Measurements from ENCODE around the gene NSFL1C. TPM values are rescaled to one million over a fixed set of nuclear protein-coding genes. Genes with fewer than 3 reads are reported as not detected.

Gene NSFL1C
- total RNA-seq, 1 experiment from 2014 or later: 119 TPM

GRCh38 chr20:1418350-1418749, 48.3 kb downstream of the NSFL1C start:
- no peaks in the 10 kb centered on the region for H3K36me3 ChIP-seq (ENCODE audit: control insufficient read depth, insufficient read depth, low read length)
- H3K4me1 ChIP-seq: no peaks in the 10 kb centered on the region; the same call in 1 of the 2 replicates
- POLR2A ChIA-PET: no interaction called here
- Mint-ChIP-seq H3K4me3 (ENCODE audit: unreplicated experiment) (no peak overlapping the region), H3K36me3 (ENCODE audit: insufficient read depth, unreplicated experiment) (no peaks in the 10 kb centered on the region), H3K27me3 (ENCODE audit: insufficient read depth, unreplicated experiment) (no peaks in the 10 kb centered on the region), H3K4me1 (ENCODE audit: low read depth, unreplicated experiment) (no peaks in the 10 kb centered on the region), H3K9me3 (ENCODE audit: unreplicated experiment) (no peaks in the 10 kb centered on the region), H3K27ac (ENCODE audit: unreplicated experiment) (no peak overlapping the region)
- no TSS peak for BruUV-seq (replicated peaks)
- TF ChIP-seq, protein P1, sequence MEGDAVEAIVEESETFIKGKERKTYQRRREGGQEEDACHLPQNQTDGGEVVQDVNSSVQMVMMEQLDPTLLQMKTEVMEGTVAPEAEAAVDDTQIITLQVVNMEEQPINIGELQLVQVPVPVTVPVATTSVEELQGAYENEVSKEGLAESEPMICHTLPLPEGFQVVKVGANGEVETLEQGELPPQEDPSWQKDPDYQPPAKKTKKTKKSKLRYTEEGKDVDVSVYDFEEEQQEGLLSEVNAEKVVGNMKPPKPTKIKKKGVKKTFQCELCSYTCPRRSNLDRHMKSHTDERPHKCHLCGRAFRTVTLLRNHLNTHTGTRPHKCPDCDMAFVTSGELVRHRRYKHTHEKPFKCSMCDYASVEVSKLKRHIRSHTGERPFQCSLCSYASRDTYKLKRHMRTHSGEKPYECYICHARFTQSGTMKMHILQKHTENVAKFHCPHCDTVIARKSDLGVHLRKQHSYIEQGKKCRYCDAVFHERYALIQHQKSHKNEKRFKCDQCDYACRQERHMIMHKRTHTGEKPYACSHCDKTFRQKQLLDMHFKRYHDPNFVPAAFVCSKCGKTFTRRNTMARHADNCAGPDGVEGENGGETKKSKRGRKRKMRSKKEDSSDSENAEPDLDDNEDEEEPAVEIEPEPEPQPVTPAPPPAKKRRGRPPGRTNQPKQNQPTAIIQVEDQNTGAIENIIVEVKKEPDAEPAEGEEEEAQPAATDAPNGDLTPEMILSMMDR (IDR thresholded peaks at IDR 0.05; ENCODE audit: insufficient read depth in 1 of 2, low read depth in 1 of 2, low read length in 1 of 2, severe bottlenecking in 1 of 2, unreplicated experiment in 1 of 2): no peak
- CTCF ChIA-PET: no interaction called here
- no peaks in the 10 kb centered on the region for H3K27me3 ChIP-seq (replicated peaks; ENCODE audit: control insufficient read depth, insufficient read depth, low read length)
- DNase-seq: no peak
- no peak overlapping the region for H3K4me3 ChIP-seq (ENCODE audit: low read depth, low read length)
- intact Hi-C loops (cut with micrococcal nuclease; ENCODE audit: unreplicated experiment): no loop called here
- H3K9me3 ChIP-seq: peaks cover 3% of the 10 kb centered on the region; the same call in 1 of the 2 replicates

DNA sequence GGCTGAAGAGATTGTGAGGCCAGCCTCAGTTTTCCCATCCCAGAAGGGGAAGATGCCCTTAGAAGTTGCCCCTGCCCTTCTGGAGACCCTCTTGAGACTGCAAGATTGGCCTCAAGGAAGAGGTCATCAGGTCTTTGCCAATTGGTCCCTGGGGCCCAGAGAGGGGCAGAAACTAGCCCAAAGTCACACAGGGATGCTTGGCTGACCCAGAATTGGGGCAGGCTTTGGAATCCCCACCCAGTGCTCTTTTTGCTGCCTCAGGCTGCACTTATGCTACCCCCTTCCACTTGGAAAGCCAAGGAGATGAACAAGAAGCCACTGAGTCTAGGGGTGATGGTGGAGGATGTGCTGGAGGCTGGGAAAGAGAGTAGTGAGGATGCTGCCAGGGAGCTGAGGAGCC, 48.9 kb downstream of the NSFL1C start:
- intact Hi-C loops (cut with micrococcal nuclease; ENCODE audit: unreplicated experiment): no loop called here

GRCh38 chr20:1417273-1417672, 49.4 kb downstream of the NSFL1C start:
- no peaks in the 10 kb centered on the region for H3K27me3 ChIP-seq (replicated peaks; ENCODE audit: control insufficient read depth, insufficient read depth, low read length)
- TF ChIP-seq, protein P1 (IDR thresholded peaks at IDR 0.05; ENCODE audit: insufficient read depth in 1 of 2, low read depth in 1 of 2, low read length in 1 of 2, severe bottlenecking in 1 of 2, unreplicated experiment in 1 of 2): no peak
- no peaks in the 10 kb centered on the region for H3K36me3 ChIP-seq (ENCODE audit: control insufficient read depth, insufficient read depth, low read length)
- Mint-ChIP-seq H3K36me3 (ENCODE audit: insufficient read depth, unreplicated experiment) (no peaks in the 10 kb centered on the region), H3K4me3 (ENCODE audit: unreplicated experiment) (no peak overlapping the region), H3K27ac (ENCODE audit: unreplicated experiment) (no peak overlapping the region), H3K9me3 (ENCODE audit: unreplicated experiment) (no peaks in the 10 kb centered on the region), H3K27me3 (ENCODE audit: insufficient read depth, unreplicated experiment) (no peaks in the 10 kb centered on the region), H3K4me1 (ENCODE audit: low read depth, unreplicated experiment) (no peaks in the 10 kb centered on the region)
- H3K4me3 ChIP-seq (ENCODE audit: low read depth, low read length): no peak overlapping the region
- no peaks in the 10 kb centered on the region; the same call in 1 of the 2 replicates for H3K4me1 ChIP-seq
- no TSS peak for BruUV-seq (replicated peaks)
- intact Hi-C loops (cut with micrococcal nuclease; ENCODE audit: unreplicated experiment): no loop called here
- CTCF ChIA-PET: no interaction called here
- POLR2A ChIA-PET: no interaction called here
- DNase-seq: no peak
- H3K9me3 ChIP-seq: peaks cover 5% of the 10 kb centered on the region; the same call in 1 of the 2 replicates

More for the DNA sequence above, 48.9 kb downstream of the NSFL1C start:
- ChIA-PET CTCF (no interaction called here), POLR2A (no interaction called here)
- Mint-ChIP-seq H3K4me3 (ENCODE audit: unreplicated experiment) (no peak overlapping the region), H3K9me3 (ENCODE audit: unreplicated experiment) (no peaks in the 10 kb centered on the region), H3K27me3 (ENCODE audit: insufficient read depth, unreplicated experiment) (no peaks in the 10 kb centered on the region), H3K4me1 (ENCODE audit: low read depth, unreplicated experiment) (no peaks in the 10 kb centered on the region), H3K27ac (ENCODE audit: unreplicated experiment) (no peak overlapping the region), H3K36me3 (ENCODE audit: insufficient read depth, unreplicated experiment) (no peaks in the 10 kb centered on the region)
- Histone ChIP-seq H3K27me3 (replicated peaks; ENCODE audit: control insufficient read depth, insufficient read depth, low read length) (no peaks in the 10 kb centered on the region), H3K4me3 (ENCODE audit: low read depth, low read length) (no peak overlapping the region), H3K4me1 (no peaks in the 10 kb centered on the region; the same call in 1 of the 2 replicates), H3K36me3 (ENCODE audit: control insufficient read depth, insufficient read depth, low read length) (no peaks in the 10 kb centered on the region), H3K9me3 (peaks cover 3% of the 10 kb centered on the region; the same call in 1 of the 2 replicates)
- no peak for DNase-seq
- BruUV-seq (replicated peaks): no TSS peak
- TF ChIP-seq, protein P1 (IDR thresholded peaks at IDR 0.05; ENCODE audit: insufficient read depth in 1 of 2, low read depth in 1 of 2, low read length in 1 of 2, severe bottlenecking in 1 of 2, unreplicated experiment in 1 of 2): no peak
